HepG2 (cell line): ENCODE results near the gene SERPINB6. TPM values are rescaled to one million over a fixed set of nuclear protein-coding genes. Genes with fewer than 3 reads are reported as not detected.

ENCODE experiments used
- AKAP8 ChIP-seq: sonication (generic); formaldehyde crosslinking; IDR thresholded peaks from 2 replicates; pipeline ENCODE4 v1.5.1; 2020; ENCODE audit warnings: mild to moderate bottlenecking, missing genetic modification reagents
- KDM1A ChIP-seq: IDR thresholded peaks from 2 replicates; pipeline ENCODE4 v1.6.1; 2016; ENCODE audit warnings: missing compliant biosample characterization
- MXI1 ChIP-seq: IDR thresholded peaks from 3 replicates; pipeline ENCODE4 v1.6.1; 2012; ENCODE audit warnings: low read depth, low read length, inconsistent platforms, borderline replicate concordance
- NFE2L2 ChIP-seq: fragments of 150-350 bp; IDR thresholded peaks from 2 replicates; pipeline ENCODE4 v1.6.1; 2014; ENCODE audit warnings: low read length
- ZC3H13 ChIP-seq: sonication (generic); formaldehyde crosslinking; IDR thresholded peaks from 2 replicates; pipeline ENCODE4 v1.8.1; 2023; ENCODE audit warnings: mild to moderate bottlenecking, missing genetic modification reagents, moderate library complexity
- ZFP1 ChIP-seq: IDR thresholded peaks from 2 replicates; pipeline ENCODE4 v1.6.1; 2016
- ZSCAN9 ChIP-seq: IDR thresholded peaks from 2 replicates; pipeline ENCODE4 v1.6.1; 2016; ENCODE audit warnings: borderline replicate concordance
- polyA plus RNA-seq, 8 experiments: library from polyadenylated mRNA; depleted of rRNA in 3 of 8; stranded (reverse) in 7 of 8; unstranded in 1 of 8; fragments of >200 nt; fragmentation: Illumina TruSeq in 4 of 8; extraction: Trizol in 4 of 8; gene quantifications; 2 replicates each; pipeline versions ENCODE4 v1.2.1 to v1.2.3, GENCODE V29; 2011 to 2016; ENCODE audit warnings: low read depth in 4 of 8, missing spikeins in 1 of 8, mixed read lengths in 1 of 8; ENCODE audit not compliant: insufficient read depth in 1 of 8
- total RNA-seq, 5 experiments: library from RNA; depleted of rRNA; stranded (reverse); fragments of >200 nt; fragmentation: Illumina TruSeq; extraction: Trizol; gene quantifications; 2 replicates each; pipeline ENCODE4 v1.2.3, GENCODE V29; 2016; ENCODE audit warnings: low read depth in 1 of 5
- TF ChIP-seq, protein P1 (sequence below): sonication (generic); formaldehyde crosslinking; IDR thresholded peaks from 2 replicates; pipeline ENCODE4 v1.4.0; 2020; ENCODE audit warnings: low read depth, missing genetic modification reagents
- TF ChIP-seq, protein P2 (sequence below): sonication (generic); formaldehyde crosslinking; IDR thresholded peaks from 2 replicates; pipeline ENCODE4 v1.4.0; 2020; ENCODE audit warnings: missing genetic modification reagents, borderline replicate concordance
- TF ChIP-seq, protein P3 (sequence below): sonication (generic); formaldehyde crosslinking; IDR thresholded peaks from 2 replicates; pipeline ENCODE4 v1.5.0; 2020; ENCODE audit warnings: missing genetic modification reagents
- TF ChIP-seq, protein P4 (sequence below): IDR thresholded peaks from 2 replicates; pipeline ENCODE4 v1.6.1; 2016
- TF ChIP-seq, protein P5 (sequence below): IDR thresholded peaks from 2 replicates; pipeline ENCODE4 v1.6.1; 2016; ENCODE audit warnings: low read depth, control low read depth
- TF ChIP-seq, protein P6 (sequence below): sonication (generic); formaldehyde crosslinking; IDR thresholded peaks from 2 replicates; pipeline ENCODE4 v1.4.0; 2020; ENCODE audit warnings: missing genetic modification reagents
- TF ChIP-seq, protein P7 (sequence below): IDR thresholded peaks from 2 replicates; pipeline ENCODE4 v1.6.1; 2012; ENCODE audit warnings: low read depth, low read length, improper control_type of control experiment

SERPINB6 gene
- total and polyA plus RNA-seq, 2 of the 13 experiments (the other 11 are each of a cell fraction or from before 2014, with no cell fraction given): 38.2 to 61.3 TPM

DNA sequence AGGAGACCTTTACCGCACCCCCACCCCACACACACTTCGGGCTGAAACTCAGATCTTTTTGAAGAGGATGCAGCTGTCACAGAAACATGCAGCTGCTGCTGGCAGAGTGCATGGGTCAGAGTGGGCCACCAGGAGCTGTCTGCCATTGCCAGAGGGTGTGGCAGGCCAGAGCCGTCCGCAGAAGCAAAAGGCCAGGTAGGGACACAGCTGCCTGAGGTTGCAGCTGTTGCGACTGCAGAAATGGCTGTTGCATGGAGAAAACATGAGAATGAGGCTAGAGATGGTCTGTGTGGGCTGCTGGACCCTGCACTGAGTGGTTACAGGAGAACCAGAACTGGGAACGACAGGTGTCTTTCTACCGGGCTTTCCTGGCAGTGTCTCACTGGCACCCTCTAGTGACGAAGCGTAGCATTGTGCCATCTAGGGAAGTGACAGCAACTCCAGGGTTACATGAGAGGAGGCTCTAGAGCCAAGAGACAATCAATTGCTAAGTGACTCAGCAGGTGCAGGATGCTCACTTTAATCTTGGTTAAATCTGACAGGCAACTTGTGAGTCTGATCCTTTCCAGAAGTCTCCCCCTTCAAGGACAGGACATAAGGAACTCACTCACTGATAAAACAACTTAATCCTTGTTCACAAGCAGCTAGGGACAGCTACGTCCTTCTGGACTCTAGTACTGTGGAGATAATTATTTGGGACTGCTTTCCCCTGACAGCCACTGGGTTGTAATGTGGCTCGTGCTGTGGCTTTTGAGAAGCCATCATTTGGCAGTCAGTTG, 39.2 kb downstream of the SERPINB6 start (continued):
- TF ChIP-seq, protein P1, sequence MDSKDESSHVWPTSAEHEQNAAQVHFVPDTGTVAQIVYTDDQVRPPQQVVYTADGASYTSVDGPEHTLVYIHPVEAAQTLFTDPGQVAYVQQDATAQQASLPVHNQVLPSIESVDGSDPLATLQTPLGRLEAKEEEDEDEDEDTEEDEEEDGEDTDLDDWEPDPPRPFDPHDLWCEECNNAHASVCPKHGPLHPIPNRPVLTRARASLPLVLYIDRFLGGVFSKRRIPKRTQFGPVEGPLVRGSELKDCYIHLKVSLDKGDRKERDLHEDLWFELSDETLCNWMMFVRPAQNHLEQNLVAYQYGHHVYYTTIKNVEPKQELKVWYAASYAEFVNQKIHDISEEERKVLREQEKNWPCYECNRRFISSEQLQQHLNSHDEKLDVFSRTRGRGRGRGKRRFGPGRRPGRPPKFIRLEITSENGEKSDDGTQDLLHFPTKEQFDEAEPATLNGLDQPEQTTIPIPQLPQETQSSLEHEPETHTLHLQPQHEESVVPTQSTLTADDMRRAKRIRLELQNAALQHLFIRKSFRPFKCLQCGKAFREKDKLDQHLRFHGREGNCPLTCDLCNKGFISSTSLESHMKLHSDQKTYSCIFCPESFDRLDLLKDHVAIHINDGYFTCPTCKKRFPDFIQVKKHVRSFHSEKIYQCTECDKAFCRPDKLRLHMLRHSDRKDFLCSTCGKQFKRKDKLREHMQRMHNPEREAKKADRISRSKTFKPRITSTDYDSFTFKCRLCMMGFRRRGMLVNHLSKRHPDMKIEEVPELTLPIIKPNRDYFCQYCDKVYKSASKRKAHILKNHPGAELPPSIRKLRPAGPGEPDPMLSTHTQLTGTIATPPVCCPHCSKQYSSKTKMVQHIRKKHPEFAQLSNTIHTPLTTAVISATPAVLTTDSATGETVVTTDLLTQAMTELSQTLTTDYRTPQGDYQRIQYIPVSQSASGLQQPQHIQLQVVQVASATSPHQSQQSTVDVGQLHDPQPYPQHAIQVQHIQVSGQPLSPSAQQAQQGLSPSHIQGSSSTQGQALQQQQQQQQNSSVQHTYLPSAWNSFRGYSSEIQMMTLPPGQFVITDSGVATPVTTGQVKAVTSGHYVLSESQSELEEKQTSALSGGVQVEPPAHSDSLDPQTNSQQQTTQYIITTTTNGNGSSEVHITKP (CRISPR knock-in tag): peak; percentile 55; the same call in 1 of the 2 replicates
- 0 out of 2 replicates have a peak, but pooled peaks have one; percentile 25 for TF ChIP-seq AKAP8 (CRISPR knock-in tag)
- TF ChIP-seq, protein P2, sequence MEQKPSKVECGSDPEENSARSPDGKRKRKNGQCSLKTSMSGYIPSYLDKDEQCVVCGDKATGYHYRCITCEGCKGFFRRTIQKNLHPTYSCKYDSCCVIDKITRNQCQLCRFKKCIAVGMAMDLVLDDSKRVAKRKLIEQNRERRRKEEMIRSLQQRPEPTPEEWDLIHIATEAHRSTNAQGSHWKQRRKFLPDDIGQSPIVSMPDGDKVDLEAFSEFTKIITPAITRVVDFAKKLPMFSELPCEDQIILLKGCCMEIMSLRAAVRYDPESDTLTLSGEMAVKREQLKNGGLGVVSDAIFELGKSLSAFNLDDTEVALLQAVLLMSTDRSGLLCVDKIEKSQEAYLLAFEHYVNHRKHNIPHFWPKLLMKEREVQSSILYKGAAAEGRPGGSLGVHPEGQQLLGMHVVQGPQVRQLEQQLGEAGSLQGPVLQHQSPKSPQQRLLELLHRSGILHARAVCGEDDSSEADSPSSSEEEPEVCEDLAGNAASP (CRISPR knock-in tag): peak; percentile 76
- TF ChIP-seq ZFP1 (CRISPR knock-in tag): 0 out of 2 replicates have a peak, but pooled peaks have one; percentile 36
- TF ChIP-seq, protein P3, sequence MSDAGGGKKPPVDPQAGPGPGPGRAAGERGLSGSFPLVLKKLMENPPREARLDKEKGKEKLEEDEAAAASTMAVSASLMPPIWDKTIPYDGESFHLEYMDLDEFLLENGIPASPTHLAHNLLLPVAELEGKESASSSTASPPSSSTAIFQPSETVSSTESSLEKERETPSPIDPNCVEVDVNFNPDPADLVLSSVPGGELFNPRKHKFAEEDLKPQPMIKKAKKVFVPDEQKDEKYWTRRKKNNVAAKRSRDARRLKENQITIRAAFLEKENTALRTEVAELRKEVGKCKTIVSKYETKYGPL (CRISPR knock-in tag): no peak
- TF ChIP-seq ZSCAN9 (CRISPR knock-in tag): 0 out of 2 replicates have a peak, but pooled peaks have one; percentile 83
- 0 out of 3 replicates have a peak, but pooled peaks have one; percentile 48 for TF ChIP-seq MXI1
- TF ChIP-seq, protein P4, sequence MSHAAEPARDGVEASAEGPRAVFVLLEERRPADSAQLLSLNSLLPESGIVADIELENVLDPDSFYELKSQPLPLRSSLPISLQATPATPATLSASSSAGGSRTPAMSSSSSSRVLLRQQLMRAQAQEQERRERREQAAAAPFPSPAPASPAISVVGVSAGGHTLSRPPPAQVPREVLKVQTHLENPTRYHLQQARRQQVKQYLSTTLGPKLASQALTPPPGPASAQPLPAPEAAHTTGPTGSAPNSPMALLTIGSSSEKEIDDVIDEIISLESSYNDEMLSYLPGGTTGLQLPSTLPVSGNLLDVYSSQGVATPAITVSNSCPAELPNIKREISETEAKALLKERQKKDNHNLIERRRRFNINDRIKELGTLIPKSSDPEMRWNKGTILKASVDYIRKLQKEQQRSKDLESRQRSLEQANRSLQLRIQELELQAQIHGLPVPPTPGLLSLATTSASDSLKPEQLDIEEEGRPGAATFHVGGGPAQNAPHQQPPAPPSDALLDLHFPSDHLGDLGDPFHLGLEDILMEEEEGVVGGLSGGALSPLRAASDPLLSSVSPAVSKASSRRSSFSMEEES (CRISPR knock-in tag): 0 out of 2 replicates have a peak, but pooled peaks have one; percentile 14
- TF ChIP-seq, protein P5, sequence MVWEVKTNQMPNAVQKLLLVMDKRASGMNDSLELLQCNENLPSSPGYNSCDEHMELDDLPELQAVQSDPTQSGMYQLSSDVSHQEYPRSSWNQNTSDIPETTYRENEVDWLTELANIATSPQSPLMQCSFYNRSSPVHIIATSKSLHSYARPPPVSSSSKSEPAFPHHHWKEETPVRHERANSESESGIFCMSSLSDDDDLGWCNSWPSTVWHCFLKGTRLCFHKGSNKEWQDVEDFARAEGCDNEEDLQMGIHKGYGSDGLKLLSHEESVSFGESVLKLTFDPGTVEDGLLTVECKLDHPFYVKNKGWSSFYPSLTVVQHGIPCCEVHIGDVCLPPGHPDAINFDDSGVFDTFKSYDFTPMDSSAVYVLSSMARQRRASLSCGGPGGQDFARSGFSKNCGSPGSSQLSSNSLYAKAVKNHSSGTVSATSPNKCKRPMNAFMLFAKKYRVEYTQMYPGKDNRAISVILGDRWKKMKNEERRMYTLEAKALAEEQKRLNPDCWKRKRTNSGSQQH (CRISPR knock-in tag): no peak
- TF ChIP-seq, protein P6, sequence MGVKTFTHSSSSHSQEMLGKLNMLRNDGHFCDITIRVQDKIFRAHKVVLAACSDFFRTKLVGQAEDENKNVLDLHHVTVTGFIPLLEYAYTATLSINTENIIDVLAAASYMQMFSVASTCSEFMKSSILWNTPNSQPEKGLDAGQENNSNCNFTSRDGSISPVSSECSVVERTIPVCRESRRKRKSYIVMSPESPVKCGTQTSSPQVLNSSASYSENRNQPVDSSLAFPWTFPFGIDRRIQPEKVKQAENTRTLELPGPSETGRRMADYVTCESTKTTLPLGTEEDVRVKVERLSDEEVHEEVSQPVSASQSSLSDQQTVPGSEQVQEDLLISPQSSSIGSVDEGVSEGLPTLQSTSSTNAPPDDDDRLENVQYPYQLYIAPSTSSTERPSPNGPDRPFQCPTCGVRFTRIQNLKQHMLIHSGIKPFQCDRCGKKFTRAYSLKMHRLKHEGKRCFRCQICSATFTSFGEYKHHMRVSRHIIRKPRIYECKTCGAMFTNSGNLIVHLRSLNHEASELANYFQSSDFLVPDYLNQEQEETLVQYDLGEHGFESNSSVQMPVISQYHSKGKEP (CRISPR knock-in tag): no peak
- TF ChIP-seq KDM1A (CRISPR knock-in tag): no peak
- TF ChIP-seq NFE2L2: peak; percentile 71
- TF ChIP-seq, protein P7, sequence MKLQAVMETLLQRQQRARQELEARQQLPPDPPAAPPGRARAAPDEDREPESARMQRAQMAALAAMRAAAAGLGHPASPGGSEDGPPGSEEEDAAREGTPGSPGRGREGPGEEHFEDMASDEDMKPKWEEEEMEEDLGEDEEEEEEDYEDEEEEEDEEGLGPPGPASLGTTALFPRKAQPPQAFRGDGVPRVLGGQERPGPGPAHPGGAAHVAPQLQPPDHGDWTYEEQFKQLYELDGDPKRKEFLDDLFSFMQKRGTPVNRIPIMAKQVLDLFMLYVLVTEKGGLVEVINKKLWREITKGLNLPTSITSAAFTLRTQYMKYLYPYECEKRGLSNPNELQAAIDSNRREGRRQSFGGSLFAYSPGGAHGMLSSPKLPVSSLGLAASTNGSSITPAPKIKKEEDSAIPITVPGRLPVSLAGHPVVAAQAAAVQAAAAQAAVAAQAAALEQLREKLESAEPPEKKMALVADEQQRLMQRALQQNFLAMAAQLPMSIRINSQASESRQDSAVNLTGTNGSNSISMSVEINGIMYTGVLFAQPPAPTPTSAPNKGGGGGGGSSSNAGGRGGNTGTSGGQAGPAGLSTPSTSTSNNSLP: 0 out of 2 replicates have a peak, but pooled peaks have one; percentile 35
- no peak for TF ChIP-seq ZC3H13 (CRISPR knock-in tag)
